ENCODE measurements around the gene CLDN18.

Gene CLDN18

DNA sequence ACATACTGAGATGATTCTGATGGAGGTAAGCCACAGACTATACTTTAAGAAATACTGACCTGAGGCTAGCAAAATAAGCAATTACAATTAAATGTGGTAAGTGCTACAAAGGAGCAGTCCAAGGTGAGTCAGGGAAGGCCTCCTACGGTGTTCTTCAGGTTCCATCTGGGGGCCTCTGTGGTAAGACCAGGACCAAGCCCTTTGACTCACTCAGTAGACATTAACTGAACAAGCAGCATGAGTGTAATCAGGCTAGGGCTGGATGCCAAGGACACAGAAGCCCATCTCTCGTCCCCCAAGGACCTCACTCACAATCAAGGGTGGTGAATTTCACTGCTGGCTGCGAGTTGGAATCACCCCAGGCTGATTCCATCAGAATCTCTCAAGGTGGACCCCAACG is 68.1 kb downstream of the CLDN18 start:
- H3K27ac ChIP-seq = no peak overlapping the region

DNA sequence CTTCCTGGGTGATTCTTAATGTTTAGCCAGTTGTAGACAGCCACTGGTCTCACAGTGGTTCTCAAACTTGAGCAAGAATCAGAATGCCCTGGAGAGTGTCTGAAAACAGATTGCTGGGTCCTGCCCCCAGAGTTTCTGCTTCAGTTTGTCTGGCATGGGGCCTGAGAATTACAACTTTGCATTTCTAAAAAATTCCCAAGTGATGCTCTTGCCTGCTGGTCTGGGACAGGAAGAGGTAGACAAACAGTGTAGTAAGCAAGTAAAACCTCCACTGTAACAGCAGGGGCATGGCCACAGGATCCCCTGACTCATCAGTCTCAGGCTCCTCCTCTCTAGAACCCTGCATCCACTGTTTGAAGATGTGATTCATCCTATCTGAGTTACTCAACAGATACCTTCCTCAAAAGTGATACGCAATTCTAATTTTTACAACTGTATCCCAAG is 69.0 kb downstream of the CLDN18 start:
- no peak overlapping the region for H2AFZ ChIP-seq (ENCODE audit: low read depth)
- TF ChIP-seq, protein P1, sequence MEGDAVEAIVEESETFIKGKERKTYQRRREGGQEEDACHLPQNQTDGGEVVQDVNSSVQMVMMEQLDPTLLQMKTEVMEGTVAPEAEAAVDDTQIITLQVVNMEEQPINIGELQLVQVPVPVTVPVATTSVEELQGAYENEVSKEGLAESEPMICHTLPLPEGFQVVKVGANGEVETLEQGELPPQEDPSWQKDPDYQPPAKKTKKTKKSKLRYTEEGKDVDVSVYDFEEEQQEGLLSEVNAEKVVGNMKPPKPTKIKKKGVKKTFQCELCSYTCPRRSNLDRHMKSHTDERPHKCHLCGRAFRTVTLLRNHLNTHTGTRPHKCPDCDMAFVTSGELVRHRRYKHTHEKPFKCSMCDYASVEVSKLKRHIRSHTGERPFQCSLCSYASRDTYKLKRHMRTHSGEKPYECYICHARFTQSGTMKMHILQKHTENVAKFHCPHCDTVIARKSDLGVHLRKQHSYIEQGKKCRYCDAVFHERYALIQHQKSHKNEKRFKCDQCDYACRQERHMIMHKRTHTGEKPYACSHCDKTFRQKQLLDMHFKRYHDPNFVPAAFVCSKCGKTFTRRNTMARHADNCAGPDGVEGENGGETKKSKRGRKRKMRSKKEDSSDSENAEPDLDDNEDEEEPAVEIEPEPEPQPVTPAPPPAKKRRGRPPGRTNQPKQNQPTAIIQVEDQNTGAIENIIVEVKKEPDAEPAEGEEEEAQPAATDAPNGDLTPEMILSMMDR (conservative IDR thresholded peaks at IDR 0.05; ENCODE audit: low read depth, low read length) = no peak
- H3K27me3 ChIP-seq (ENCODE audit: insufficient read depth, low read depth) = no peaks in the 10 kb centered on the region
- no peak overlapping the region for H3K27ac ChIP-seq
- H3K4me1 ChIP-seq (ENCODE audit: low read depth, poor library complexity, severe bottlenecking) = peaks cover 22% of the 10 kb centered on the region
- no peak overlapping the region for H3K4me3 ChIP-seq (IDR thresholded peaks at IDR 0.05; ENCODE audit: insufficient read depth, low read depth, low read length)
- H3K79me2 ChIP-seq (ENCODE audit: insufficient read depth, low read depth) = no peaks in the 10 kb centered on the region
- H3K36me3 ChIP-seq (ENCODE audit: insufficient read depth) = no peaks in the 10 kb centered on the region
- H4K20me1 ChIP-seq (ENCODE audit: insufficient read depth) = no peaks in the 10 kb centered on the region
- no peak overlapping the region for H3K9ac ChIP-seq
- H3K4me2 ChIP-seq = no peak overlapping the region

More for the DNA sequence above, 68.1 kb downstream of the CLDN18 start:
- Histone ChIP-seq H3K36me3 (ENCODE audit: insufficient read depth) (no peaks in the 10 kb centered on the region), H2AFZ (ENCODE audit: low read depth) (no peak overlapping the region), H3K79me2 (ENCODE audit: insufficient read depth, low read depth) (no peaks in the 10 kb centered on the region), H3K27me3 (ENCODE audit: insufficient read depth, low read depth) (no peaks in the 10 kb centered on the region), H3K4me3 (IDR thresholded peaks at IDR 0.05; ENCODE audit: insufficient read depth, low read depth, low read length) (no peak overlapping the region), H3K4me1 (ENCODE audit: low read depth, poor library complexity, severe bottlenecking) (peaks cover 17% of the 10 kb centered on the region), H3K4me2 (no peak overlapping the region), H3K9ac (no peak overlapping the region), H4K20me1 (ENCODE audit: insufficient read depth) (no peaks in the 10 kb centered on the region)
- TF ChIP-seq, protein P1 (conservative IDR thresholded peaks at IDR 0.05; ENCODE audit: low read depth, low read length) = no peak

GRCh38 chr3:138079901-138080300 is 69.9 kb downstream of the CLDN18 start:
- Histone ChIP-seq H2AFZ (ENCODE audit: low read depth) (no peak overlapping the region), H3K79me2 (ENCODE audit: insufficient read depth, low read depth) (no peaks in the 10 kb centered on the region), H3K4me2 (no peak overlapping the region), H4K20me1 (ENCODE audit: insufficient read depth) (no peaks in the 10 kb centered on the region), H3K27ac (no peak overlapping the region), H3K9ac (no peak overlapping the region), H3K27me3 (ENCODE audit: insufficient read depth, low read depth) (no peaks in the 10 kb centered on the region), H3K4me3 (IDR thresholded peaks at IDR 0.05; ENCODE audit: insufficient read depth, low read depth, low read length) (no peak overlapping the region), H3K4me1 (ENCODE audit: low read depth, poor library complexity, severe bottlenecking) (peaks cover 22% of the 10 kb centered on the region), H3K36me3 (ENCODE audit: insufficient read depth) (no peaks in the 10 kb centered on the region)
- TF ChIP-seq, protein P1 (conservative IDR thresholded peaks at IDR 0.05; ENCODE audit: low read depth, low read length) = no peak

GRCh38 chr3:138081371-138082084 is 71.6 kb downstream of the CLDN18 start:
- H3K27me3 ChIP-seq (ENCODE audit: insufficient read depth, low read depth) = no peaks in the 10 kb centered on the region
- H3K79me2 ChIP-seq (ENCODE audit: insufficient read depth, low read depth) = no peaks in the 10 kb centered on the region
- TF ChIP-seq, protein P1 (conservative IDR thresholded peaks at IDR 0.05; ENCODE audit: low read depth, low read length) = no peak
- peak overlapping the region; percentile 52; the same call in 1 of the 2 replicates for H3K4me2 ChIP-seq
- no peak overlapping the region for H3K27ac ChIP-seq
- H3K9ac ChIP-seq = no peak overlapping the region
- peaks cover 22% of the 10 kb centered on the region for H3K4me1 ChIP-seq (ENCODE audit: low read depth, poor library complexity, severe bottlenecking)
- H2AFZ ChIP-seq (ENCODE audit: low read depth) = no peak overlapping the region
- no peaks in the 10 kb centered on the region for H3K36me3 ChIP-seq (ENCODE audit: insufficient read depth)
- H4K20me1 ChIP-seq (ENCODE audit: insufficient read depth) = no peaks in the 10 kb centered on the region
- no peak overlapping the region for H3K4me3 ChIP-seq (IDR thresholded peaks at IDR 0.05; ENCODE audit: insufficient read depth, low read depth, low read length)
